Measurements from ENCODE around the gene SIX5. TPM values are rescaled to one million over a fixed set of nuclear protein-coding genes. Genes with fewer than 3 reads are reported as not detected.

SIX5 gene
- total RNA-seq, 1 donor from 2014 or later, result 13.0 TPM

DNA sequence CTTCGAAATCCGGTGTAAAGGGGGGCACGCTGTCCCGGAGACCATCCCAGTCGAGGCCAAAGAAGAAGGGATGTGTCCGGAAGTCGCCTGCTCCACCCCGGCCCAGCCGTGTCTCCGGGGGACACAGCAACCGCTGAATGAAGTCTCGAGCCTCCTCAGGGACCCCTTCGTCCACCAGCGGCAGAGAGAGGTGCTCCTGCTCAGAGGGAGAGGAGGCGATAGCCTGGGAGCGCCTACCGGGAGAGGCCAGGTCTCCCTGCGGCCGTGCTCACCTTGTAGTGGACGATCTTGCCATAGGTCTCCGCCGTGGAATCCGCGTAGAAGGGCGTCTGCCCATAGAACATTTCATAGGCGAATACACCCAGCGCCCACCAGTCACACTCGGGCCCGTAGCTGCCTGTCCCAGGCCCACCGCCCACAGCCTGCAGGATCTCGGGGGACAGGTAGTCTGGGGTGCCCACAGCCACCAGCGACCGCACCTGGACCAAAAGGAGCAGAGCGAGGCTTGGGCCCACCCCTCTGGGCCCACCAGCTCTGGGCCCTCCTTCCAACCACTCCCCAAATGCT is 8.4 kb upstream of the SIX5 start:
- DNase-seq (ENCODE audit: low read depth), result no peak

DNA sequence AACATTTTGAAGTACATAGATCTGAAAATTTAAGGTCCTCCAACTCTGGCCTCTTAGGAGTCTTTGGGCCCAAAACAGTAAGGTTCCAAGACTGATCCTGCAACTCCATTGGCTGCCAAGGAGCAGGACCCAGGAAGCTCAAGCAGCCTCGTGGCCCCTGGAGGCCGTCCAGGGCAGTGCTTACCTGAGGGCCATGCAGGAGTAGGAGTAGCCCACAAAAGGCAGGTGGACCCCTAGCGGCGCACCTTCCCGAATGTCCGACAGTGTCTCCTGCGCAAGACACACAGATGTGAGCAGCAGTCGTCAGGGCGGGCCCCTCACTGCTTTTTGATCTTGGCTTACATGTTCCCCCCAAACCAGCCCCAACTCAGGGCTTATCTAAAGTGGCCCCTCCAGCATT is 5.7 kb upstream of the SIX5 start:
- no peak for DNase-seq (ENCODE audit: low read depth)

DNA sequence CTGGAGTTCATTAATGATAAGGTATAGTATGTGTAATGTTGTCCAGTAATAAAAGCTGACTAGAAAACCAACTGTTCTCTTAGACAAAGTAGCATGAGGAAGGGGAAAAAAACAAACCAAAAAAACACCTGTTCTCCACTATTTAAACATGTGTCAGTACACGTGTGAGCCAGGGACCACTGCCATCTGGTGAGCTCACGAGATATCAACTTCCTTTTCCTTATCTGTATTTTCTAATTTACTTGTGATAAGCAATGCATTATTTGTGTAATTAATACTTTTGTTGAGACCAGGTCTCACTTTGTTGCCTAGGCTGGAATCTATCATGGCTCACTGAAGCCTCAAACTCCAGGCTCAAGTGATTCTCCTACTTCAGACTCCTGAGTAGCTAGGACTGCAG is 4.3 kb upstream of the SIX5 start:
- peak; percentile 44 for DNase-seq (ENCODE audit: low read depth)

DNA sequence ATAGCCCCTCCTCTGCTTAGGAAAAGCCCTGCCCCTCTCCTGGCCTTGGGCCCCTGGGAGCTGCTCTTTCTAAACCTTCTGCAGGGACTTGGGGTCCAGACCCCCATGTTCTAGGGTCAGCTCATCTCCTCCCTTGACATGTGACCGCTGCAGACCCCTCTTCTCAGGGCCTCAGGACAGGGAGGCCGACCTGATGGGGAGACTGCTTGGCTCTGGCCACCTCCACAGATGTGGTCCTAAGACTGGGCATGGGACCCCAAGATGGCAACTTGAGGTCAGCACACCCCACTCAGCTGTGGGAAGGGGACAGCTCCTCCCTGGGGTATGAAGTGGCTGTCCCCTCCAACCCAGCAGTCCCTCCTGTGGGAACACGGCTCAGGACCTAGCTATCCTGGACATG is 3.9 kb upstream of the SIX5 start:
- DNase-seq (ENCODE audit: low read depth), result no peak

DNA sequence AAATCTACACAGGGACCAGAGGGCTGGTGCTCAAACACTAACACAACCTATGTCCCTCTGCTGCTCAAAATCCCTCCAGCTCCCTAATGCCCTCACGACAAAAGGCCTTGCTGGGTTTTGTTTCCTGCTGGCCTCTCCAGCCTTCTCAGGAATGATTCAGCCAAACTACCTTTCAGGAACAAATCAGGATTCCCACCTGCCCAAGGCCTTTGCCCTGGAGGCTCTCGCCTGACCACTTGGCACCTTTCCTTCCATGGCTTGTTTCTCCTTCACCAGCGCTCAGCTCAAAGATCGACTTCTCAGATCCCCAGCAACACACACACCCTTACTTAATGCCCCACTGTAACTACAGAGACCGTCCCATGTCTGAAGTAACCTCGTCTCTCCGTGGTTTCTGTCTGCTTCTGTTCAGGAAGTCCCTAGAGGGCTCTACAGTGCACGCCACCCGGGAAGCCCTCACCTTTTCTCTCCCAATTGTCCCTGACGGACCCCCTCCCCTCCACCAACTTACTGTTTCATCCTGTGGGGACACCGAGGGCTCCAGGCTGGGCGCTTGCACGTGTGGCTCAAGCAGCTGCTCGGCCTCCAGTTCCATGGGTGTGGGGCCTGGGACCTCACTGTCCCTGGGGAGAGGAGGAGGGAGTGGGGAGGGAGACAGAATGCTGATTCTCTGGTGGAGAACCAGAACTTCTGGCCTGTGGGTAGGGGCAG is 3.2 kb upstream of the SIX5 start:
- peak; percentile 58 for DNase-seq (ENCODE audit: low read depth)

DNA sequence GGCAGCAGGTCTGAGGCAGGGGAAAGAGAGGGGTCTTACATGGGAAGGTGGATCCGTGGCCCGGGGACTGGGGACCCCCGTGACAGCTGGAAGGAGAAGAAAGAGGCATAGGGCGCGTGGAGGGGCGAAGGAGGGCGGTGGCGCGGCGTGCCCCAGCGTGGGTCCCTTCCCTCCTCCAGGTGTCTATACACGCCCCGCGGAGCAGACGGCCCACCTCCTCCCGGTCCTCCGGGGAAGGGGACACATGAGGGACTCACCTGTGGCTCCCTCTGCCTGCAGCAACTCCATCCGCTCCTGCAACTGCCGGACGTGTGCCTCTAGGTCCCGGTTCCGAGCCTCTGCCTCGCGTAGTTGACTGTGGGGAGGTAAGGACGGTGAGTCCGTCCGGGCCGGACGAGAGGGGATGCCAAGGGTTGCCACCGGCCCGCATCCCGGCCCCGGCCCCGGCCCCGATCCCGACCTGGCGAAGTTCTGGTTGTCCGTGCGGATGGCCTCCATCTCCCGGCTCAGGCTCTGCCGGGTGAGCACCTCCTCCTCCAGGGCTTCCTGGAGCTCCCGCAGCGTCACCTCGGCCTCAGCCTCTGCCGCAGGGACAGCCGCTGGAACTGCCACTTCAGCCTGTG is 2.4 kb upstream of the SIX5 start:
- no peak for DNase-seq (ENCODE audit: low read depth)

DNA sequence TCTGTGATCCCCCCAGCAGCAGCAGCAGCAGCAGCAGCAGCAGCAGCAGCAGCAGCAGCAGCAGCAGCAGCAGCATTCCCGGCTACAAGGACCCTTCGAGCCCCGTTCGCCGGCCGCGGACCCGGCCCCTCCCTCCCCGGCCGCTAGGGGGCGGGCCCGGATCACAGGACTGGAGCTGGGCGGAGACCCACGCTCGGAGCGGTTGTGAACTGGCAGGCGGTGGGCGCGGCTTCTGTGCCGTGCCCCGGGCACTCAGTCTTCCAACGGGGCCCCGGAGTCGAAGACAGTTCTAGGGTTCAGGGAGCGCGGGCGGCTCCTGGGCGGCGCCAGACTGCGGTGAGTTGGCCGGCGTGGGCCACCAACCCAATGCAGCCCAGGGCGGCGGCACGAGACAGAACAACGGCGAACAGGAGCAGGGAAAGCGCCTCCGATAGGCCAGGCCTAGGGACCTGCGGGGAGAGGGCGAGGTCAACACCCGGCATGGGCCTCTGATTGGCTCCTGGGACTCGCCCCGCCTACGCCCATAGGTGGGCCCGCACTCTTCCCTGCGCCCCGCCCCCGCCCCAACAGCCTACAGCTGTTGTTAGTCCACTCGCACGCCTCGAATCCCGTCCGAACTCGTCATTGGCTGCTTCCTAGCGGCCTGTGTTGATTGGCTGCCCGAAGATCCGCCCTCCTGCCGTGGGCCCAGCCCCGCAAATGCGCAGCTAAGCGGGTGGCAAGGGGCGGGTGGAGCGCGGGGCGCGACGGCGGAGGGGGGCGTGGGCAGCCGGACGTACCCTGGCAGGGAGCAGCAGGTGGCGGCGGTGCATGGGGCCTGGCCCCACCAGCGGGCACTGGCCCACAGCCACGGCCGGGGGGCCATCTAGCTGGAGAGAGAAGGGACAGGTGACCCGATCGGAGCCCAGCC is 1.4 kb upstream of the SIX5 start:
- DNase-seq (ENCODE audit: low read depth), result peak; percentile 99

DNA sequence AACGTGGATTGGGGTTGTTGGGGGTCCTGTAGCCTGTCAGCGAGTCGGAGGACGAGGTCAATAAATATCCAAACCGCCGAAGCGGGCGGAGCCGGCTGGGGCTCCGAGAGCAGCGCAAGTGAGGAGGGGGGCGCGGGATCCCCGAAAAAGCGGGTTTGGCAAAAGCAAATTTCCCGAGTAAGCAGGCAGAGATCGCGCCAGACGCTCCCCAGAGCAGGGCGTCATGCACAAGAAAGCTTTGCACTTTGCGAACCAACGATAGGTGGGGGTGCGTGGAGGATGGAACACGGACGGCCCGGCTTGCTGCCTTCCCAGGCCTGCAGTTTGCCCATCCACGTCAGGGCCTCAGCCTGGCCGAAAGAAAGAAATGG is 754 bp upstream of the SIX5 start:
- no peak for DNase-seq (ENCODE audit: low read depth)

DNA sequence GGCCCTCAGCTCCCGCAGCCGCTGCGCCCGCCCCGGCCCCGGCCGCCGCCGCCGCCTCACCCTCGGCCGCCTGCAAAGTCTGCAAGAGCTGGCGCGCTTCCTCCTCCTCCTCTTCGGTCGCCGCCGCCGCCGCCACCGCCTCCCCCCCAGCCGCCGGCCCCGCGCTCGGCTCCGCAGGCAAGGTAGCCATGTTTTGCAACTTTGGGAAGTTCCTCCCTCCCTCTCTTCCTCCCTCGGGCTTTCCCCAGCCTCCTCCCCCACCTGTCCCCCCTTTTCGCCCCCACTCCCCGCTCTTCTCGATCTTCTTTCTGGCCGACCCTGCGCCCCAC is 433 bp downstream of the SIX5 start:
- DNase-seq (ENCODE audit: low read depth), result no peak

DNA sequence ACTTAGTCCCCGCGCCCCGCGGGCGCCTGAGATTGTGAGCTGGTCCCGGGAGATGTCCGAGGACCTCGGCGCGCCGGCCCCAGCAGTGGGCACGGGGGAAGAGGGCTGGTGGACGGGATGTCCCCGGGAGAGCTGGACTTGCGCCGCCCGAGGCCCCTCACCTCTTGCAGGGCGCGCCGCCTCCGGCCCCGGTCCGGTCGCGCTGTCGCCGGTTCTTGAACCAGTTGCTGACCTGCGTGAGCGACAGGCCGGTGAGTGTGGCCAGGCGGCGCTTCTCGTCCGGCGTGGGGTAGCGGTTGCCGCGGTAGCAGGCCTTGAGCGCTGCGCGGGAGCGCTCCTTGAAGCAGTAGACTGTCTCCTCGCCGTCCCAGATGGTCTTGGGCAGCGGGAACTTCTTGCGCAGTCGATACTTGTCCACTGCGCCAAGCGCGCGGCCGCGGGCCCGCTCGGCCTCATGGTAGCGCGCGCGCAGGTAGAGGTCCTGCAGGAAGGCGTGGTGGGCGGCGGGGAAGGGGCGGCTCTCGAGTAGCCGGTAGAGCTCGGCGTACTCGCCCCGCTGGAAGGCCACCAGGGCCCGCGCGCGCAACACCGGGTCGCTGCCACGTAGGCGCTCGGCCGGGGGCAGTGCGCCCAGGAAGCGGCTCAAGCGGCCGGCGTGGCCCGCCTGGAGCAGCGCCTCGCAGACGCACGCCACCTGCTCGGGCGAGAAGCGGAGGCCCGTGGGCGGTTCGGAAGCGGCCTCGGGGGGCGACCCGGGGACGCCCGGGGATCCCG is 984 bp downstream of the SIX5 start:
- peak; percentile 63 for DNase-seq (ENCODE audit: low read depth)

DNA sequence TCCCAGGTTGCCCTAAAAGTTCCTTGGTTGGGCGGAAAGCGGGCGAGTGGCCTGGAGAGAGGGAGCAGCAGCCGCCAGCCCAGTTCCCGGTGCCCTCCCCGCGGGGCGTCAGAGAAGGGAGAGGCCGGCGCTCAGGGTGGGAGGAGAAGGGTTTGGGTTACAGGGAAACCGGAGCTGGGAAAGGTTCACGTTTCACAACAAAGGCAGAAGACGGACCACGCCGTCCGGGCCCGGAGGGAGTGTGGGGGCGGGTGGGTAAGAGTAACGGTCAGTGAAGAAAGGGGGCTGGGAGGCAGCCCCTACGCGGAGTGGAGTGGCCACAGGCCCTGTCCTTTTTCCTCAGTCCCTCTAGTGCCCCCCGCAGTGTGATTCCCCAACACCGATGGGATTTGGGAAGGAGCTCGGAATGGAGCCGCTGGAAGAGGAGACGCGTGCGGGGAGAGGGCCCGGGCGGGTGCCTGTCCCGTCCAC is 1.6 kb downstream of the SIX5 start:
- peak; percentile 95 for DNase-seq (ENCODE audit: low read depth)

DNA sequence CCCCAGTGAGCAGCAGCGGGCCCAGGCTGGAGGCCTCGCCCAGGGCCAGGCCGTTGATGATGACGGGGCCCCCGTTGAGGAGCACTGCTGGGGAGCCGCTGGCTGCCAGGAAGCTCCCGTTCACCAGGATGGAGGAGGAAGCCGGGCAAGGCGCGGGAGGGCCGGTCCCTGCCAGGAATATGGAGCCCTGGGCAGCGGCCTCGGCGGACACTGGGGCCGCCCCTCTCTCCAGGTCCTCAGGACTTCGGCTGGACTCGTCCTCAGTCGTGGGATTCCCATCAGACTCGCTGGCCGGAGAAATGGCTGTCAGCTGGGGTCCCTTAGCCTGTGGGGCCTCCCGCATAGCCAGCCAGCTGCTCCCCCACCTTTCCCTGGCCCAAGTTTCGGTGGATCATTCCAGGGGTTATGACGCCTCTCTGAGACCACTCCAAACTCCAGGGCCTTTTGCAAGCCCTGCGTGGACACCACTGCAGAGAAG is 2.1 kb downstream of the SIX5 start:
- DNase-seq (ENCODE audit: low read depth), result no peak

DNA sequence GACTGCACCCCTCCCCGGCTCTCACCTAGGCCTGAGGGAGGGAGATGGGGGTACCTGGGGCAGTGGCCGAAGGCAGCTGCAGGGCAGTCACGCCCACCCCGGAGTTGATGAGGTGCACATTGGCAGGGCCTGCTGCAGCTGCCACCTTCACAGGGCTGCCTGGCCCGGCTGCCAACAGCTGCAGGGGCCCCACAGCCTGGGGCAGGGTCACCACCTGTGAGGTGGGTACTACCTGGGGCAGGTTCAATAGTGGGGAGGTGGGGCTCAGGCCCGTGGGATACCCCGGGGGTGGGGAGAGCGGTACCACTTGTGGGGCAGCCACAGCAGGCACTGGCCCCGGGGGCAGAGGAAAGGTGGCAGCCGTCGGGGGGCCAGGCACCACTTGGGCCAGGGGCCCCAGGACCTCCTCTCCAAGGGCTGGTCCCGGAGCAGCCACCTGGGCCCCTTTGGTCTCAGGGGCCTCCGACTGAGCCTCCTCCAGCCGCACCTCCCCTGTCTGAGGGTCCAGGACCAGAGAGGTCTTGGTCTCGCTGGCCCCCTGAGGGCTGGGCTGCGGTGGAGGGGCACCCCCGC is 2.7 kb downstream of the SIX5 start:
- no peak for DNase-seq (ENCODE audit: low read depth)

DNA sequence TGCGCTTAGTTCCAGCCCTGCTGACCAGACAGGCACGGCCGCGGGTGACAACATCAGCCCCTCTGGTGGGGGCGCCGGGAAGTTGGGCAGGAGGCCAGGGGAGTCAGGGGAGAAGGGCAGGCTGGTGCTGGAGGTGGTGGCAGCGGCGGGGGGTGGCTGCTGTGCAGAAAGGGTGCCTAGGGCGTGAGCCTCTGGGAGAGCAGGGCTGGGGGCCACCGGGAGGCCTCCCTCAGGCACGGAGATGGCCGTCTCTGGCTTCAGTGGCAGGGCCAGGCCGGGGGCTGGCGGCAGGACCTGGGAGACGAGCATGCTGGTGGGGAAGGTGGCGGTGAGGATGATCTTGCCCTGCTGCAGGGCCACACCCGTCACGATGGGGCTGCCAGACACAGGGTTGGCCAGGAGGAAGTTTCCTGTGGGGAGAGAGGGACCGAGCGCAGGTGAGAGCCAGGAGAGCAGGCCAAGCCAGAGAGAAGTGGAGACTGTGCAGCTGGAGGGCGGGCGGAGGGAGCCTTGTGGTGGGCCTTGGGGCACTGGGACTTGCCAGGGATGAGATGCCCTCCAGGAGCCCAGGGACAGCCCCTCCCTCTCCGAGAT is 3.3 kb downstream of the SIX5 start:
- DNase-seq (ENCODE audit: low read depth), result no peak

DNA sequence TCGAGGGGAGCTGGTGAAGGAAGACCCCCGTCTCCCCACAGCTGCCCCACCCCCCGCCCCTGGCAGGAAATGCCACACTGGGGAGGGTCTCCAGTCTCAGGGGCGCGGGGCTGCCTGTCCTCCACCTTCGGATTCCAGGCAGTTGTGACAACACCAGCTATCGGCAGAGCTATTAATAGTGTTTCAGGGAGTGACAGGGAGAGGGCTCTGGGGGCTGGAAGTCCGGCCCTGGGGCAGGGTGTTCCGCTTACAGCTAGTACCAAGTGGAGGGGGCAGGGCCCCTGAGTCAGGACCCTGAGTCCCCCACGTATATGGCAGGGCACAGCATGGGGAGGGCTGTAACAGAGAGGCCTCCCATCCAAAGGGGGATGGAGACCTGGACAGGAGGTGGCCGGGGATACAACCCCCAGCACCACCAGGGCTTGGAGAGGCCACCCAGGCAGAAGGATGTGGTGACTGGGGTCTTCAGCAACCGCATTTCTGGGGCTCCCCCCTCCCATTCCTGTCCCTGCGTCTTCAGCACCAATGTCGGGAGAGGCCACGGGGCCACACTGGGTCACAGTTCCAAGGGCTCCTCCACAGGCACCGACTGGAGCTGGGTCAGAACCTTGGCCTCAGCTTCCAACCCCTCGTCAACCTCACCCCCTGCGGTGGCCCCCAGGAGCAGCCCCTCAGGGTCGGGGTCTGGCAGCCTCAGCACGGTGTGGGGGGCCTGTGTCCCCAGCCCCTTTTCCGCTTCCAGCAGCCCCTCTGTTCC is 3.9 kb downstream of the SIX5 start:
- DNase-seq (ENCODE audit: low read depth), result no peak

DNA sequence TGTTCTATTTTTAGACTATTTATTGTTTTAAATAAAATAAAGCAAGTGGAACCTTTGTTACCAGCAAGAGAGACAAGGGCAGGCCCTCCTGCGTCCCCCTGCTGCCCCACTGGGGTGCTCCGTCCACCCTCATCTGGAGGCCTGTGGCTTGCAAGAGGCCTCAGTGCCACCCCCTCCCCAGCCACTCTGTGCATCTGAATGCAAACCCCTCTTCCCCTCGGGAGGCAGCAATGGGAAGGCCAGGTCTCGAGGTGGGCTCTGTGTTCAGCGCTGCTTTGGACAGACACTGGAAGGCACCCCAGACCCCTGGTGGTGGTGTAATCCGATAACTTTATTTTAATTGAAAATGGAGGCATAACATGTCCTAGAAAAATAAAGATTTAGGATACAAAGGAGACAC is 4.6 kb downstream of the SIX5 start:
- no peak for DNase-seq (ENCODE audit: low read depth)

DNA sequence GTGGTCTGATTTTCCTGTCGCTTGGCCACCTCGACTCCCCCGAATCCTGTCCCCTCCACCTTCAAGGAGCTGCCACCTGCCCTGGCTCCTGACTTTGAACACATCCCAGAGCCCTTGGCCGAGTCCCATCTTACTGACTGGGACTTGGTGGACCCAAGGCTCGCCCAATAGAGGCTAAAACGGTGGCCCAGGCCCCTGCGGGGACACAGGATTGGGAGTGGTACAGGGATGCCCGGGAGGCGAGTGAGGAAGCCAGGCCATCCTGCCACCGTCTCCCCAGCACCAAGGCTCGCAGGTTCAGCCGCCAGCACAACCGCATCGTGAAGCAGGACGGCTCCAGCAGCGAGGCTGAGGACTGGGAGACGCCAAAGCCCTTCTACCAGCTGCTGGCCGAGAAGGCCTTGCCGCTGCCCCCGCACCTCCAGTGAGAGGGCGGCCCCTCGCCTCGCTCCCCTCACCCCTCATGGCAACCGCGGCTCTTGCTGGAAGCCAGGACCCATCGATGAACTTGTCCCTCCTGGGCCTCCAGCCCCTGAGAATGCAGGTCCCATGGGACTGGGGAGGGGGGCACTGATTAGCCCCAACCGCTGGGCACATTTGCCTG is 5.3 kb downstream of the SIX5 start:
- no peak for DNase-seq (ENCODE audit: low read depth)

DNA sequence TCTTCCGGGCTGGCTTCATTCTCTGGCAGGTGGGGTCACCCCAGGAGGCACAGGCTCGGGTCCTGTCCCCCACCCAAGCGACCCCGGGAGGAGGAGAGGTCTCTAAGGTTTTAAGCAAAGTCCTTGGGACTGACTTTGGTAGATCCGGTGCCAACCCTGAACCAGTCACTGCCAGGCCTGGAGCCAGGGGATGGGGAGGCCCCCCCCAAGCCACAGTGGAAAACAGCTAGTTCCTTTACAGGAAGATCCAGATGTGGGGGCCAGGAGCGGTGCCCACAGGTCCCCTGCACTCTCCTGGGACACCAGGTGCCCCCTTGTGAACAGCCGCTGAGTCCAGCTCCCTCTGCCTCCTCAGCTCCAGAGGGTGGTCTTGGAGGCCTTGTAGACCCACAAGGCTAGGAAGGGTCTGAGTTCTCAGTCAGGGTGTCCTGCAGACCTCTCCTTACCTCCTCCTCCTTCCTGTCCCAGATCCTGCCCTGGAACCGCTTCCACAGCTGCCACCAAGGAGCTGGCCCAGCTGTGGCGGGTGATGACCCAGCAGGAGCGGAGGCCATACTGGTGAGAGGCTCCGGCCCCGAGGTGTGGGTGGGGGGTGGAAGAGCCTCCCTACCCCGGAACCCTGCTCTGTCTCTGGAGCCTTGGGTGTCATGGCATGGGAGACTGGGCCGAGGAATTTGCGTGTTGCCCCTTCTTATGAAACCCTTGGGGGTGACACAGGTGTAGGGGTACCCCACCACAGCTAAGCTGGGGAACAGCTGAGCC is 6.0 kb downstream of the SIX5 start:
- no peak for DNase-seq (ENCODE audit: low read depth)

Data from myocyte (in vitro differentiated cells).